ENCODE measurements around the gene SYS1.

SYS1 gene

DNA sequence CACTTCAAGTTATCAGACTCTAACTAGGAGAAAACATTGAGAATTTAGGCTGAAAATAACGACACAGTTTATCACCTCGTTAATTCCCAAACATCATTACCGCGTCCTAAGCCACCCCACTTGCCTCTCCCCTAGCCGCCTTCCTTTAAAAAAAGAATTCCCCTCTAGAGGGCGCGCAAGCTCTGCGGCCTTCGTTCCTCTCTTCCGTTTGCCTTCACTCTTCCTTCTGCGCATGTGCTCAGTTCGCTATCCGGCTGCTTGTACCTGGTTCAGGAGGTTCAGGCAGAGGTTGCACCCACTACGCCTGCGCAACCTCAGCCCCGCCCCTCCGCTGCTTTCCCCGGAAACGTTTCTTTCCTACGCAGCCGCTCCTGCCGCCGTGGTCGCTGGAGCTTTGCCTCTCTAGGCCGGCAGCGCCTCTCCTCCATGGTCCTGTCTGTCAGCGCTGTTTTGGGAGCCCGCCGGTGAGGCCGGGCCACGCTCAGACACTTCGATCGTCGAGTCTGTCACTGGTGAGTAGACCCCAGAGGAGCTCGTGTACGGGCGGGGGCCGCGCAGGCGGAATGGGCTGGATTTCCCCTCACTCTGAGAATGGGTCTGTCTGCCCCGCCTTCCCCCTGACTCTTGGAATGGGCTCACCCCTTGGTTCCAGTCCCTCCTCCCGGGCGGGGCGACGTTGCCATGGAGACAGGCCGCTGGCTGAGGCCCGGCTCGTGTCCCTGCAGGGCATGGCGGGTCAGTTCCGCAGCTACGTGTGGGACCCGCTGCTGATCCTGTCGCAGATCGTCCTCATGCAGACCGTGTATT is at the start of gene SYS1:
SYS1 (plus strand) TSS at position 353 of the 807 bp plus-strand sequence; CDS start at position 729, 376 bp downstream.
- FAIRE-seq: peak; percentile 94

DNA sequence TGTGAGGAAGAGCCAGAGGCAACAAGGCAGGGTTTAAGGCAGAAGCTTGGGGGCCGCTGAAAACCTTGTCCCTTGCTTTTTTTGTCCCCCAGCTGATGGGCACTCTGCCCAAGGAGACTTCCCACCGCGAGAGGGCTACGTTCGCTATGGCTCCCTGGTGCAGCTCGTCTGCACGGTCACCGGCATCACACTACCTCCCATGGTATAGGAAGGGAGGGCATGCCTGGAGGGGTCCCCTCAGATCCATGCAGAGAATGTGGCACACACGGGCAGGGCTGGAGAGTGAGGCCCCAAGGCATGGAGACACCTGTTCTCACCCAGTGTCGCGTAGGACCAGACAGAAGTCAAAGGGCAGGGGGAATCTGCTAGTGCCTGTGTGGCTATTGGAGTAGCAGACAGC is 49.0 kb upstream of the SYS1 start:
- FAIRE-seq (no peak), DNase-seq (ENCODE audit: insufficient read length, low spot score) (no peak)

More for the DNA sequence above, at the start of gene SYS1:
- peak; percentile 84 for DNase-seq (ENCODE audit: insufficient read length, low spot score)

DNA sequence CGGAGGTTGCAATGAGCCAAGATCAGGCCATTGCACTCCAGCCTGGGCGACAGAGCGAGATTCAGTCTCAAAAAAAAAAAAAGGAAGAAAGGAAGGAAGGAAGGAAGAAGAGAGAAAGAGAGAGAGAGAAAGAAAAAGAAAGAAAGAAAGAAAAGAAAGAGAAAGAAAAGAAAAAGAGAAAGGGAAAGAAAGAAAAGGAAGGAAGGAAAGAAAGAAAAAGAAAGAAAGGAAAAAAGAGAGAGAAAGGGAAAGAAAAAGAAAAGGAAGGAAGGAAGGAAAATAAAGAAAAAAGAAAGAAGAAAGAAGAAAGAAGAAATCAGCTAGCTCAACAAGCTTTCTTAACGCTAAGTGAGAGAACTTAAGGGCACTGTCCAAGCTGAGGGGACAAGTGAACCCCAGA is 47.3 kb upstream of the SYS1 start:
- no peak for DNase-seq (ENCODE audit: insufficient read length, low spot score)
- no peak for FAIRE-seq

DNA sequence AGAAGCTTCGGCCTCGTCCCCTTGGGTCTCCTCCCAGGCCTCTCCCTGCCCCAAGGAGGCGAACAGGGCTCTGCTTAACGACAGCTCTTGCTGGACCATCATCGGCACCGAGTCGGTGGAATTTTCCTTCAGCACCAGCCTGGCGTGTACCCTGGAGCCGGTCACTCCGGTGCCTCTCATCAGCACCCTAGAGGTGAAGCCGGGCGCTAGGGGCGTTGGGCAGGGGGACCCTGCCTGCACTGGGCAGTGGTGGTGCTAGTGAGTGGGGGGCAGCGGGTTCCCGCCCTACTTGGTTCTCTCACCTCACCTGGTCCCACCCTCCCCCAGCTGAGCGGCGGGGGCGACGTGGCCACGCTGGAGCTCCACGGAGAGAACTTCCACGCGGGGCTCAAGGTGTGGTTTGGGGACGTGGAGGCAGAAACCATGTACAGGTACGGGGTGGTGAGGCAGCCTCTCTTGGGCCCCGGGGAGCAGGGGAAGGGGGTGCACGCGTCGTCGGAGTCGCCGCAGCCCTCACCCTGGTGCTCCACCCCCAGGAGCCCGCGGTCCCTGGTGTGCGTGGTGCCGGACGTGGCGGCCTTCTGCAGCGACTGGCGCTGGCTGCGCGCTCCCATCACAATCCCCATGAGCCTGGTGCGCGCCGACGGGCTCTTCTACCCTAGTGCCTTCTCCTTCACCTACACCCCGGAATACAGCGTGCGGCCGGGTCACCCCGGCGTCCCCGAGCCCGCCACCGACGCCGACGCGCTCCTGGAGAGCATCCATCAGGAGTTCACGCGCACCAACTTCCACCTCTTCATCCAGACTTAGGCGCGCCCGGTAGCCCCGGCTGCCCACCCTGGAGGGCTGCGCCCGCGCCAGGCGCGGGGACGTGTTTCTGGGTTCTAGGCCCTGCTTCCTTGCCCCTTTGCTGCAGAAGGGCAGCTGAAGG is 46.5 kb upstream of the SYS1 start:
- DNase-seq (ENCODE audit: insufficient read length, low spot score) (no peak), FAIRE-seq (no peak)

DNA sequence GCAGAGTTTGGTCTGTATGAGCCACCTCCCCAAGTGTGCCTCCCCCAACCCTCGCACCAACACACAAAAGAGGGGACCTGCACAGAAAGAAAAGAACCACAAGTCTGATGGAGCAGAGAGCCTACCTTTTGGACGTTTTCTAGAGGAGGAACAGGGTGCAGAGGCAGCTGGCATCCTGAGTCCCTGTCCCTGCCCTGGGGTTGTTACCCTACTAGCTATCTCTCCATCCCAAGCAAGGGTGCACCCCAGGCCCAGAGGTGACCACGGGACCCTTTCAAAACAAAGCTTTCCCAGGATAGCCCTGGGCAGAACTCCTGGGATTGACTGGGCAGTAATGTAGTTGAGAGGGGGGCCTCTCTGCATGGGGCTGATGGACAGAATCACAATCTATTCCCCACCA is 45.1 kb upstream of the SYS1 start:
- FAIRE-seq (no peak), DNase-seq (ENCODE audit: insufficient read length, low spot score) (no peak)

DNA sequence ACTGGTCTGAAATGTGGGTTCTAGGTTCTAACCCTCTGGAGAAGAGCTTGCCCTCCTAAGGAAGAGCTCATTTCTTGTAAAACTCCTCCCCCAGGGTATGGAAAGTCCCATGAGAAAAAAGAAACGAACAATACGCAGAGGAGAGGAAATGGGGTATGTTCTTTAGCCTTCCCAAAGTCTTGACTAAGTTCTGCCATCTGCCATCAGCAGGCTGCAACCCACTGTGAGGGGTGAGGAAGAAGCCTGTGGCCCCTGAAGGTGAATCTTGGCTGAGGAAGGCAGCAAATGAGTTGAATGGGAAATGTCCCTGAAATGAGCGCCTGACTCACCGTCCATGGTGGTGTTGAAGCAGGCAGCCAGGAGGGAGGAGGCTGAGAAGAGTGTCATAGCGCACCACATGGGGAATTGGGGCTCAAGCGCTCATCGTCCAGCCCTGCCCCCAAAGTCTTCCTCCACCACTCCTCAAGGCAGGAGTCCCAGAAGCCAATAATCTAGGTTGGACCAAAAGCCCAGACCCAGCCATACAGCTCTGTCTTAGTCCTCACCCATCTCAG is 44.5 kb upstream of the SYS1 start:
- no peak for FAIRE-seq
- no peak for DNase-seq (ENCODE audit: insufficient read length, low spot score)

DNA sequence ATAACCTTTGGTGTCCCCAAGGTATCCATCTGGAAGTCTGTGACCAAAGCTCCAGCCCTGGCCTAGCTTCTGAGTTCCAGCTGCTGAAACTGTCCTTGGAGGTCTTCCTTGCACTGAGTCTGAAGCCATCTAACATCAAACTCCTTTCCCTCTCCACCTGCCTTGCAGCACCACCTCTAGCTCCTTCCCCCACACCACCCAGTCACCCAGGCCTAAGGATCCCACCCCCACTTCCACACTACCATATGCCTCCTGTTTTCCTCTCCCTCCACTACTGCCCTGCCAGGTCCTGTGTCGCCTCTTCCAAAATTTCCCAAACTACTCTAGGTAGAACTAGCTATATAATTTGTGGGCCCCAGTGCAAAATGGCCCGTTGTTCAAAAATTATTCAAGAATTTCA is 44.0 kb upstream of the SYS1 start:
- DNase-seq (ENCODE audit: insufficient read length, low spot score) (no peak), FAIRE-seq (no peak)

DNA sequence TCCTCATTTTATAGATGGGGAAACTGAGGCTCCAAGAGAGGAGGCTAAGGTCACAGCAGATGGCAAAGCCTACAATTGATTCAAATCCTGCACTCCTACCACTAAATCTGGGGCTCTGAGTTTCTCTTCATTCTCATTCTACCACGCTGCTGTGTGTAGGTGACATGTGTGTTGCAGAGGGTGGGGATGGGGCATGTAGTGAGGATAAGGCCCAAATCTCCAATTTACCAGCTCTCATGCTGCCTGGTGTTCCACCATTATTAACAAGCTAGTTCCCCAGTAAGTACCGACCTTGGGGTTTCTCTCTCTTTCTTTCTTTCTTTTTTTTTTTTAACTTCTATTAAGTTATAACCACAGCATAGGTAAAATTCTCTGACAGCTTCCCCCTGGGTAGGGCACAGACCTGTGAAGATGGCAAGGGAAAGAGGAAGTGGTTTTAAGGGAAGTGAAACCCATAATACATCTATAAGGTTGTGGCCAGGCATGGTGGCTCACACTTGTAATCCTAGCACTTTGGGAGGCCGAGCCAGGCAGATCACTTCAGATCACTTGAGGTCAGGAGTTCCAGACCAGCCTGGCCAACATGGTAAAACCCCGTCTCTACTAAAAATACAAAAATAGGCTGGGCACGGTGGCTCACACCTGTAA is 41.9 kb upstream of the SYS1 start:
- DNase-seq (ENCODE audit: insufficient read length, low spot score) (no peak), FAIRE-seq (no peak)

DNA sequence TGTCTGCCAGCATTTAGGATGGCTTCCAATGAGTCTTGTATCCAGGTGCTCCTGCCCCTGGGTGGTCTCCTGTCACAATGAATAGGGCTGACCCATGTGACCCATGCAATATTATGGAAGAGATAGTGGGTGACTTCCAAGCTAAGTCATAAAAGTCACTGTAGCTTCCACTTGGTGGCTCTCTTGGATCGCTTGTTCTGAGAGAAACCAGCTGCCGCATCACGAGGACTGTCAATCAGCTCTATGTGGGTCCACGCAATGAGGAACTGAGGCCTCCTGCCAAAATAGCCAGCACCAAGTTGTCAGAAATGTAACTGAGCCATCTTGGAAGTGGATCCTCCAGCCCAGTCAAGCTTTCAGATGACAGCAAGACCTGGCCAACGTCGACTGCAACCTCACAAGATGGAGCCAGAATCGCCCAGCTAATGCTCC is 40.0 kb upstream of the SYS1 start:
- FAIRE-seq: no peak
- no peak for DNase-seq (ENCODE audit: insufficient read length, low spot score)

DNA sequence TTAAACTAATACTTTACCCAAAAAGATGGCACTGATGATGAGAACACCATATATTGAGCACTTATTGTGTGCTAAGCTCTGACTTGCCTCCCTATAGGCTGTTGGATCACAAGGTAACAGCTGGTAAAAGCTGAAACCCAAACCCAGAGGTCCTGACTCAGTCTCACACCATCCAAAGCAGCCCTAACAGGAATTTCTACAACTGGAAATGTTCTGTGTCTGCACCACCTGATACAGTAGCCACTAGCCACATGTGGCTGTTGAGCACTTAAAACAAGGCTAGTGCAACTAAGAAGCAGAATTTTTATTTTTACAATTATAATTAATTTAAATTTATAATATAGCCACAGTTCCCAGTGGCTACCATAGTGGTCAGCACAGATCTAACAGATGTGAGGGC is 39.2 kb upstream of the SYS1 start:
- DNase-seq (ENCODE audit: insufficient read length, low spot score): no peak
- FAIRE-seq: no peak

DNA sequence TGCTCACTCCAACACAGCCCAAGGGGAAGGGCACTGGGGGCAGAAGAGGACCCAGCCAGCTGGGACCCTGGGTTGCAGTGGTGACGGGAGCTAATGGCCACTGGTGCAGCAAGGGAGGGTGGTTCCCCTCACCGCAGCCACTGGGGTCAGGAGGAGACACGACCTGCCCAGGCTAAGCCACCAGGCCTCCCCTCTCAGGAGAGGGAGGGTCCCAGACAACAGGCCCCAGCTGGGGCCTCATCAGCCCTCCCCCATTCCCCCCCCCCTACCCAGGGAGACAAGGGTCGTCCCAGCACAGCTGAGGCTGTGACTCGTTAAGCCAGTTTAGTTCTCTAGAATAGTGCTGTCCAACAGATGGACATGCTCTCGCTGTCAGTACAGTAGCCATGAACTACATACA is 37.6 kb upstream of the SYS1 start:
- no peak for FAIRE-seq
- no peak for DNase-seq (ENCODE audit: insufficient read length, low spot score)

DNA sequence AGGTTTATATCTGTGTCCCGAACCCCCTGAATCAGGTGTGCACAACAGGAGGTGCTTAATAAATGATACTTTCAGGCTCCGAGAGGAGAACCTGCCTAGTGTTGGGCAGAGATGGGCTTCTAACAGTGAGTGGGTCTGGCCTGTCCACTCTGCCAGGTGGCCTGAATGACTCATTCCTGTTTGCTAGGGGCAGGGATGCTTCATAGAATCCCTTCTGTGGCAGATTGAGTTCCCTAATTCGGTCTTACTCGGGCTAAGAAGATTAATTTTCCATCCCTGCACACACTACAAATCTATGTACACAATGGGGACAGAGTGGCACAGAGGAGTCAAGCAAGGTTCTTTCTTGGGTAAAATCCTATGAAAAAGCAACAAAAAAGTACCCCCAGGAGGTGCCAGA is 34.5 kb upstream of the SYS1 start:
- no peak for FAIRE-seq
- no peak for DNase-seq (ENCODE audit: insufficient read length, low spot score)

DNA sequence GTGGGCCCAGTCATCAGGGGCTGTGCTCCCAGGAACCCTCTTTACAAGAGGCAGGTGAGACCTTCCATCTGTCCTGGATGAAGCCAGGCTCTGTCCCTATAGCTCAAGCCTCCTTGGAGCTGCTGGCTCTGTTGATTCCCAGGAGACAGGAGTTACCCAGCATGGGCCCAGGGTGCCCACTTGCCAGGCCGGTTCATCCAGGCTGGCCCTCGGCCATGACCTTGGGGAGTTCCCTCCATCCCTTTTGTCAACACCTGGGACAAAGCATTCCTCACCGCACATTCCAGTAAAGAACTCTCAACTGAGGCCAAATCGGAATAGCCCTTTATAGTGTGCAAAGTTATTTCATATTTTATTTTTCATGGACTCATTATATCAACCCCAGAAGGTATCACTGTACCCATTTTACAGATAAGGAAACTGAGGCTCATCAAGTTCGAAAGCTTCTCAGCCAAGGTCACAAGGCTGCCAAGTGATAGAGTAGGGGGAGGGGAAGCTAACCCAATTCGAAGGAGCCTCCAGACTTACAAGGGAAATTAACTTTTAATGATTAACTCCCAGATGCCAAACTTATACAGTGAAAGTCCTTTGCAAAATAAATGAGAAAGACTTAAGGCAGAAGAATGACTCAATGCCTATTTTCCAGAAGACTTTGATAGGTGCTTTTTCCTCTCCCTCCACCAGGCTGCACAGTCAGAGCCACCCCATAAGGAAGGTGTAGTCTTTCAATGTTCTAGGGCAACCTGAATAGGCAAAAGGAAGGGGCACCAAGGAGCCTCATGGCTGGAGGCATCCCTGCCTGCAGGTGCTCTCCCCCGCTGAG is 33.2 kb upstream of the SYS1 start:
- no peak for FAIRE-seq
- no peak for DNase-seq (ENCODE audit: insufficient read length, low spot score)

DNA sequence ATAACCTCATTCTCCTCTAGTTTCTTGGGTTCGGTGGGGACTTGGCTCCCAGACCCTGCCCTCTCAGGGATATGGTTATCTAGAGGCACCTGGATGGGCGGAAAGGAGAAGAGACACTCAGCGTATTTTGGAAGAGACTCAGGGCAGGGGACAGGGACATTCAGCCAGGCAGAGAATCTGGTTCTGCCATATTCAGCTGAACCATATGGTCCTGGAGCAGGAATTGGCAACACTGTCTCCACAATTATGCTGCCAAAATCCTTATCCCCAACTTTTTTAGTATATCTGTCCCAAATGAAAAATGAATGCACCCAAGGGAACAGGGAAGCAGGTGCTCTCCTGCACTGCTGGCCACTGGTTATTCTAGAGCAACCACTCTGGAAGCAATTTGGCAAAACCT is 32.5 kb upstream of the SYS1 start:
- DNase-seq (ENCODE audit: insufficient read length, low spot score) (no peak), FAIRE-seq (no peak)

DNA sequence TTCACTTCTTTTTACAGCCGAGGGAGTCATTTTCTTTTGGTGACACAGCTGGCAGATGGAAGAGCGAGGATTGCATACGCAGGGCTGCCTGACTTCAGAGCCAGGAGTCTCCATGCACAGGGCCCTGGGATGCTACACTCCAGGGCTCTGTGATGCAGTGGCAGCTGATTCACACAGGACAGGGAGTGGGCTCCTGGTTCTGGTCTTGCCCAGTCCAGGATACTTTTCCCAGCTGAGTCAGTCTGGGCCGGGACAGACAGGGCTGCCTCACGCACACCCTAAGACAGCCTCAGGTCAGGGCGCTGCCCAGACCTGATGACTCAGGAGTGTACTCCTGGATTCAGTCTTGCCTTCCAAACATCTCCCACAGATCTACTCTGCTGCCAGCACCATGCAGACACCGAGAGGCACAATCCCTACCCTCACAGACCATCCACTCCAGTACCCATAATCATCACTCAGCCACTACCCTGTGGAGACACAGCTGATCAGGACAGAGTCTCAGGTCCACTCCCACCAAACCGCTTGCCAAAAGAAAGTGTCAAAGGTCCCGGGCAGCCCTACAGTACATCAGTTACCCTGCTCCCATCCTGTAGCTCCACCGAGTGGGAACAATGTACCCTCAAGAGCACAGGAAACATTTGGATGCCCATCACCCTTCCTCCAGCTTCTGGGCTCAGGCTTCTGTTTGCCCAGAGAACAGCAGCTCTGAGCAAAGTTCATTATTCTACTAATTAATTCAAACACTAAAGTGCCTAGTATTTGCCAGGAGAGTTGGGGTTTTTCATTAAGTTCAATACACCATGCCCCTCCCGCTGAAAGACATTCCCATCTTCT is 26.2 kb upstream of the SYS1 start:
- DNase-seq (ENCODE audit: insufficient read length, low spot score) (no peak), FAIRE-seq (no peak)

DNA sequence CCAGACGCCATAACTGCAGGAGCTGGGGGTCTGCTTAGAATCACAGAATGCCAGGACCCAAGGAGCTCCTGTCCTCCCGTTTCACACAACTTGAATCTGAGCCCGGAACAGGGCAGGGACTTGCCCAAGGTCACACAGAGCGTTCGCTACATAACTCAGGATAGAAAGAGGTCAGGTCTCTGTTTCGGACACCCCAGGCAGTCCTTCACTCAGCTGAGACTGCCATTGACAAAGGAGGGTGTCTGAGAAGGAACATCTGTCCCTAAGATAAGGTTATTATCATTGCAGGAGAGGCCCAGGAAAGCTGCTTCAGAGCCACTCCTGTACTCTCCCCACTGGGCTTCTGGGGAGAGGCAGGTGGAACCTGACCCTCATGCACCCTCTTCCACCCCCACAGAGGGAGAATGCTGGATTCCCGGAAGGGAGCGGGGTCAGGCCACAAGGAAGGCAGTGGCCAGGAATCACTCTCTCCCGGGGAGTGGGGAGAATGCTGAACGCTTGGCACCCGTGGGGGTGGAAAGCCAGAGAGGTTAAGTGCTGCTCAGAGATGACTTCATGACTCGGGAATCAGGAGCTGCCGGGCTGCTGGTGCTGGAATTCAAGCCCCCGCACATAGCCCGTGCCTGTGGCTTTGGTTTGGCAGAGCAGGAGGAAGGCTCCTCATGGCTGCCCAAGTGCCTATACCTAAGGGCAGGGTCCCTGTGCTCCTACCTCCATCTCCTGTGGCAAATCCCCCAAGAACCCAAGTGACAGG is 25.4 kb upstream of the SYS1 start:
- FAIRE-seq (no peak), DNase-seq (ENCODE audit: insufficient read length, low spot score) (no peak)

DNA sequence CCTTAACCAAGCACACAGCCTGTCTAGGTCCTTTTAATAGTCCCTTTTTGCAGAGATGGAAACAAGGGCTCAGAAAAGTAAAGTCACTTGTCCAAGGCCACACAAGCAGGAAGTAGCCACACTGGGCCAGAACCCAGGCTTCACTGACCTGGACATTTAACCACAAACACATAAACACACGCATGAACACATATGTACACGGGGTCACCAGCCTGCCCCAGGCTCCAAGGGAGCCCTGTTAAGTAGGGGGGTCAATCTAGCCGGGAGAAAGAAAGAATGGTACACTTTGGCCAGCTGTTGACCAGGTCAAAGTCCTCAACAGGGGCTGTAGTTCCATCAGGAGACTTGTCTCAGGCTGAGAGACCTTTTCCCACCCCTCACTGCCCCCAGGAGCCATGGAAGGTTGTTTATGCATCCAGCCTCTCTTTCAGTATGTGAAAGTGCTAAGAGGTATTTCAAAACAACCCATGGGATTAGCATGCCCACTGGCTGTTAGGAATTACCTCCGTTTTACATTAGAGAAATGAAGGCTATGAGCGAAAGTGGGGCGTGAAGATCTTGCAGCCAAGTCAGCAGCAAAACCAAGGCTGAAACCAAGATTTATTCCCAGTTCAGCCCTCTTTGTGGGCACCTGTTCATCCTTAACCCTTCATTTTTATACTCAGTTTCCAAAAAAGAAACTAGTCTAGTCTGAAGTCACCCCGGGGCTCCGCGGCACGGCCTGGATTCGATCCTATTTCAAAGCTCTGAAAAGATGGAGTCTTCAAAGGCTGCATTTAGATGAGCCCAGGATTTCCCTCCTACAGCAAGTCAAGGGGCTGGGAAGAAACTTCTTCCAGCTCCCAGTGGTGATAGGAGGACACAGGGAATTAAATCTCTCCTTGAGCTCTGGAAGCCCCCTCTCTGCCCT is 24.6 kb upstream of the SYS1 start:
- no peak for FAIRE-seq
- DNase-seq (ENCODE audit: insufficient read length, low spot score): no peak

DNA sequence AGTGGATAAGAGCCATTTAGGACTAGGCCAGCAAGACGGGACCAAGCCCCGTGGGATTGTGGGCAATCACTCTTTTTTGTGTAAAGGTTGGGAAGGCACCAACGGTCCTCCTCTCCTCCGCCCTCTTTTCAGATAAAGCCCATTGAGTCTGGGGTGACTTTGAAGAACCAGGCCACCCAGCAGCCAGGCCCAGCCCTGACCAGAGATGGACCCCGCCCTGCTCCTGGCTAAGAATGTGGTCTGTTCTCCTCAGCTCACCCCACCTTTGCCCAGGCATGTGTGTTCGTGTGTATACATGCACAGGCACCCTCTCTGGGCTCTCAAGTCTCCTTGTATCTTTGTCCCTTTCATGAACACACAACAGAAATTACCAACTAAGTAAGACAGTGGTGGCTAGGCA is 23.9 kb upstream of the SYS1 start:
- DNase-seq (ENCODE audit: insufficient read length, low spot score) (no peak), FAIRE-seq (no peak)
